Measurements from ENCODE around the gene DGKG.

Gene DGKG

GRCh38 chr3:186381424-186382216 lies 19.6 kb upstream of the DGKG start:
- no peak for DNase-seq (ENCODE audit: low read depth)
- no peak for TF ChIP-seq CTCF (IDR thresholded peaks at IDR 0.05; ENCODE audit: insufficient read depth, low read depth, low read length, missing control alignments)
- no peak overlapping the region for H3K4me3 ChIP-seq (ENCODE audit: low read depth, low read length)

GRCh38 chr3:186380622-186381380 lies 18.8 kb upstream of the DGKG start:
- no peak overlapping the region for H3K4me3 ChIP-seq (ENCODE audit: low read depth, low read length)
- DNase-seq (ENCODE audit: low read depth): no peak
- TF ChIP-seq CTCF (IDR thresholded peaks at IDR 0.05; ENCODE audit: insufficient read depth, low read depth, low read length, missing control alignments): no peak

- no peak overlapping the region for H3K4me3 ChIP-seq (ENCODE audit: low read depth, low read length)
- DNase-seq (ENCODE audit: low read depth): no peak
- TF ChIP-seq CTCF (IDR thresholded peaks at IDR 0.05; ENCODE audit: insufficient read depth, low read depth, low read length, missing control alignments): no peak
Observed at GRCh38 chr3:186375443-186375842, 13.4 kb upstream of the DGKG start.

DNA sequence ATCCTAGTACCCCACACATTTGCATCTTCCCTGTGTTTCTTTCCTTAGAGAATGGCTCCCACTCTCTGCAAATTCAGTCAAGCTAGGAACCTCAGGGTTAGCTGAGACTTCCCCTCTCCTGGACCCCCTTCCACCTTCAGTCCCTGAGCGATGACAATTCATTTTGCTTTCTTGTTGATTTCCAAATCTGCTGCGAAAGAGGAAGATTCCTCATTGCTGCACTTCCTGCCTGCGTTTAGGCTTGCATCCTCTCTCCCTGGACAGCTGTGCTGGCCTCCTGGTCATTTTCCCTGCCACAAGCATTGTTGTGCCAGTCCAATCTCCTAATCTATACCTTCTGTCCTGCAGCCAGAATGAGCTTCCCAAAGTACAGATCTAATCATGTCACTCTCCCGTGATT lies 12.3 kb upstream of the DGKG start:
- H3K4me3 ChIP-seq (ENCODE audit: low read depth, low read length): no peak overlapping the region
- no peak for TF ChIP-seq CTCF (IDR thresholded peaks at IDR 0.05; ENCODE audit: insufficient read depth, low read depth, low read length, missing control alignments)
- DNase-seq (ENCODE audit: low read depth): no peak

DNA sequence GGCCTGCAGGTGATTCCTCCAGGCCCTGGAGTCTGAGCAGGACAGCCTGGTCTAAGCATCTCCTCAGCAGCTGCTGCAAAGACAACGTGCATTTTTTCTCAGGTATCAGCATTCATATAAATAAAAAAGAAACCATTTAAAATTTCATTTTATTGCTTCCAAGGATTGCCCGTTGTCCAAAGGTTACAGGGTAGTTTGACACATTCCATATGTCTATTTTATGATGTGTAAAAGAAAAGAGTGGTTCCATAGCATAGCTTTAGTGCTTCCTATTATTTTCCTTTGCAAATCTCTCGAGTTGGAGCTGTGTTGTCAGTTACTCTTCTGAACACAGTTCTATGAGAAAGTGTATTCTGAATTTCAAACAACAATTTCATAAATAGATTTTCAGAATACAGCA lies 7.2 kb upstream of the DGKG start:
- no peak for TF ChIP-seq CTCF (IDR thresholded peaks at IDR 0.05; ENCODE audit: insufficient read depth, low read depth, low read length, missing control alignments)
- no peak overlapping the region for H3K4me3 ChIP-seq (ENCODE audit: low read depth, low read length)

GRCh38 chr3:186368717-186369116 lies 6.7 kb upstream of the DGKG start:
- no peak for TF ChIP-seq CTCF (IDR thresholded peaks at IDR 0.05; ENCODE audit: insufficient read depth, low read depth, low read length, missing control alignments)
- H3K4me3 ChIP-seq (ENCODE audit: low read depth, low read length): no peak overlapping the region
- no peak for DNase-seq (ENCODE audit: low read depth)

More for the DNA sequence above, 7.2 kb upstream of the DGKG start:
- no peak for DNase-seq (ENCODE audit: low read depth)
